Endodermal cell (in vitro differentiated cells): ENCODE measurements around the gene AGBL3. TPM values are rescaled to one million over a fixed set of nuclear protein-coding genes. Genes with fewer than 3 reads are reported as not detected.

Experiments used
- DNase-seq: peaks from one replicate; pipeline ENCODE4 v3.0.0-alpha.2; 2017
- H3K27ac ChIP-seq: 2 replicates; pipeline ENCODE4 v1.5.1; 2013; ENCODE audit warnings: mild to moderate bottlenecking, low read depth, low read length, moderate library complexity
- H3K27me3 ChIP-seq: 2 replicates; pipeline ENCODE4 v1.6.1; 2013; ENCODE audit warnings: mild to moderate bottlenecking, low read length, moderate library complexity; ENCODE audit not compliant: insufficient read depth, control insufficient read depth, poor library complexity, severe bottlenecking
- H3K36me3 ChIP-seq: 2 replicates; pipeline ENCODE4 v1.7.0; 2013; ENCODE audit warnings: mild to moderate bottlenecking, low read length, moderate library complexity; ENCODE audit not compliant: control insufficient read depth, insufficient read depth
- H3K4me1 ChIP-seq: one replicate; pipeline ENCODE4 v1.7.0; 2013; ENCODE audit warnings: low read length; ENCODE audit not compliant: control insufficient read depth, insufficient read depth
- H3K4me3 ChIP-seq: 2 replicates; pipeline ENCODE4 v1.5.1; 2013; ENCODE audit warnings: mild to moderate bottlenecking, low read length, moderate library complexity
- H3K9ac ChIP-seq: 2 replicates; pipeline ENCODE4 v1.6.1; 2013; ENCODE audit warnings: mild to moderate bottlenecking, low read length, moderate library complexity; ENCODE audit not compliant: poor library complexity, severe bottlenecking; ENCODE audit errors: extremely low read depth
- H3K9me3 ChIP-seq: 2 replicates; pipeline ENCODE4 v1.6.1; 2013; ENCODE audit warnings: mild to moderate bottlenecking, low read length, moderate library complexity; ENCODE audit not compliant: control insufficient read depth
- H3K27ac Mint-ChIP-seq: 2 replicates; pipeline ENCODE4 v1.8.0; 2020; ENCODE audit warnings: mixed read lengths
- H3K27me3 Mint-ChIP-seq: 2 replicates; pipeline ENCODE4 v1.8.0; 2021; ENCODE audit warnings: mild to moderate bottlenecking, mixed read lengths; ENCODE audit not compliant: insufficient read depth
- H3K36me3 Mint-ChIP-seq: 2 replicates; pipeline ENCODE4 v1.8.0; 2020; ENCODE audit warnings: low read depth, mixed read lengths
- H3K4me1 Mint-ChIP-seq: 2 replicates; pipeline ENCODE4 v1.8.0; 2020; ENCODE audit warnings: mixed read lengths
- H3K4me3 Mint-ChIP-seq: 2 replicates; pipeline ENCODE4 v1.8.0; 2020; ENCODE audit warnings: mild to moderate bottlenecking, moderate library complexity, mixed read lengths
- H3K9me3 Mint-ChIP-seq: 2 replicates; pipeline ENCODE4 v1.8.0; 2020; ENCODE audit warnings: mild to moderate bottlenecking, mixed read lengths
- WGBS, 2 experiments: methylation state at CpG; one replicate each; pipeline versions ENCODE4 v1.1.5 to v1.1.7; 2013; ENCODE audit warnings: missing lambda C conversion rate in 2 of 2, mixed read lengths in 1 of 2; ENCODE audit not compliant: insufficient coverage in 1 of 2, insufficient read length in 1 of 2; 5-methylcytosine and 5-hydroxymethylcytosine counted together
- total RNA-seq, 2 donors: library from RNA; stranded (reverse); fragmentation: NEBNext Ultra II Directional in 1 of 2; extraction: Animal tissue kit (Norgen Biotek cat#: 25700) in 1 of 2; gene quantifications; 2 replicates in 1 of 2; 3 replicates in 1 of 2; pipeline ENCODE4 v1.2.1, GENCODE V29; 2021
- TF ChIP-seq, protein P1 (sequence below): fragments of 200-600 bp; sonication (generic); conservative IDR thresholded peaks from 2 replicates; pipeline ENCODE4 v1.5.0; 2021; ENCODE audit warnings: antibody characterized with exemption, mild to moderate bottlenecking

AGBL3 gene
- total RNA-seq, 2 donors from 2014 or later, result 2.6 to 5.0 TPM

DNA sequence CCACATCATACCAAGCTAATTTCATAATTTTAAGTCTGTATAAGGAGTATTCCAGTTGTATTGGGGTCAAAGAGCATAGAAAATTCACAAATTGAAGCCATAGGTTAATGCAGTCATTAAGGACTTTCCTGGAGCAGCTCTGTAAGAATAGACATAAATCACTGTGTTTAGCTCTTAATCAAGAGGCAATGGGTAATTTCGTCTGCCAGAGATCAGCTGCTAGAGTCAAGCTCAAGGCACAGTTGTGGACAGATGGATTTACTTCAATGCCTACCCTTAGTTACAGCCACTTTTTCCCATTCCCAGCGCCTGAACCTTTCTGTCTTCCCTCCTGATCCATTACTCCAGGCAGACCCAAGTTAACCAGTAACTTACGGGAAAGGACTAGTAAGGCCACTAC, 40.6 kb upstream of the AGBL3 start:
- Histone ChIP-seq H3K27ac (no peak overlapping the region), H3K9me3 (no peaks in the 10 kb centered on the region), H3K27me3 (no peaks in the 10 kb centered on the region), H3K9ac (no peak overlapping the region), H3K4me1 (peaks cover 10% of the 10 kb centered on the region), H3K36me3 (peaks cover 55% of the 10 kb centered on the region), H3K4me3 (no peak overlapping the region)
- WGBS, 2 experiments, result 92 to 100% methylated on average over 2 to 3 of the region's 3 CpGs
- Mint-ChIP-seq H3K4me3 (no peak overlapping the region), H3K9me3 (no peaks in the 10 kb centered on the region), H3K27ac (no peak overlapping the region), H3K4me1 (peaks cover 25% of the 10 kb centered on the region), H3K36me3 (peaks cover 48% of the 10 kb centered on the region), H3K27me3 (no peaks in the 10 kb centered on the region)
- TF ChIP-seq, protein P1, sequence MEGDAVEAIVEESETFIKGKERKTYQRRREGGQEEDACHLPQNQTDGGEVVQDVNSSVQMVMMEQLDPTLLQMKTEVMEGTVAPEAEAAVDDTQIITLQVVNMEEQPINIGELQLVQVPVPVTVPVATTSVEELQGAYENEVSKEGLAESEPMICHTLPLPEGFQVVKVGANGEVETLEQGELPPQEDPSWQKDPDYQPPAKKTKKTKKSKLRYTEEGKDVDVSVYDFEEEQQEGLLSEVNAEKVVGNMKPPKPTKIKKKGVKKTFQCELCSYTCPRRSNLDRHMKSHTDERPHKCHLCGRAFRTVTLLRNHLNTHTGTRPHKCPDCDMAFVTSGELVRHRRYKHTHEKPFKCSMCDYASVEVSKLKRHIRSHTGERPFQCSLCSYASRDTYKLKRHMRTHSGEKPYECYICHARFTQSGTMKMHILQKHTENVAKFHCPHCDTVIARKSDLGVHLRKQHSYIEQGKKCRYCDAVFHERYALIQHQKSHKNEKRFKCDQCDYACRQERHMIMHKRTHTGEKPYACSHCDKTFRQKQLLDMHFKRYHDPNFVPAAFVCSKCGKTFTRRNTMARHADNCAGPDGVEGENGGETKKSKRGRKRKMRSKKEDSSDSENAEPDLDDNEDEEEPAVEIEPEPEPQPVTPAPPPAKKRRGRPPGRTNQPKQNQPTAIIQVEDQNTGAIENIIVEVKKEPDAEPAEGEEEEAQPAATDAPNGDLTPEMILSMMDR, result no peak
- no peak for DNase-seq

DNA sequence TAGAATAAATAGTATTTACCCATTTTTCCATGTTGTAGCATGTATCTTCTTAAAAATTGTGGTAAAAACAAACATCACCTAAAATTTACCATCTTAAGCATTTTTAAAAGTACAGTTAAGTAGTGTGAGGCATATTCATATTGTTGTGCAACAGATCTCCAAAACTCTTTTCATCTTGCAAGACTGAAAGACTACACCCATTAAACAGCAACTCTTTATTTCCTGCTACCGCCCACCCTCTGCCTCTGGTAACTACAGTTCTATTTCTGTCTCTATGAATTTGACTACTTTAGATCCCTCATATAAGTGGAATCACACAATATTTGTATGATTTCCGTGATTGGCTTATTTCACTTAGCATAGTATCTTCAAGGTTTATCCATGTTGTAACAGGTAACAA, 40.0 kb upstream of the AGBL3 start:
- Mint-ChIP-seq H3K4me1 (peaks cover 19% of the 10 kb centered on the region), H3K27me3 (no peaks in the 10 kb centered on the region), H3K4me3 (no peak overlapping the region), H3K36me3 (peaks cover 52% of the 10 kb centered on the region), H3K27ac (no peak overlapping the region), H3K9me3 (no peaks in the 10 kb centered on the region)
- TF ChIP-seq, protein P1, result no peak
- Histone ChIP-seq H3K27me3 (no peaks in the 10 kb centered on the region), H3K27ac (no peak overlapping the region), H3K4me3 (no peak overlapping the region), H3K4me1 (peaks cover 9% of the 10 kb centered on the region), H3K9ac (no peak overlapping the region), H3K9me3 (no peaks in the 10 kb centered on the region), H3K36me3 (peaks cover 60% of the 10 kb centered on the region)
- WGBS, 2 experiments, result 92 to 94% methylated on average over 2 of the region's 2 CpGs
- DNase-seq, result no peak

DNA sequence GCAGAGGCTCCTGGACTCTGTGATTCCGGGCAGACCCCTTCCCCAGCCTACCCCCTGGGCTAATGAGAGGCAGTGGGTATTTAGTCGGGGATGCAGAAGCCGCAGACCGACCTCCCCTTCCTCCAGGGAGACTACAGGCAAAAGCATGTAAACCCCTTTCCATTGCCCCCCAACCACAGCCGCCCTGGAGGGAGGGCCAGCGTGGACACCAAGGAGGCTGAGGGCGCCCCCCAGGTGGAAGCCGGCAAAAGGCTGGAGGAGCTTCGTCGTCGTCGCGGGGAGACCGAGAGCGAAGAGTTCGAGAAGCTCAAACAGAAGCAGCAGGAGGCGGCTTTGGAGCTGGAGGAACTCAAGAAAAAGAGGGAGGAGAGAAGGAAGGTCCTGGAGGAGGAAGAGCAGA, 39.0 kb upstream of the AGBL3 start:
- Histone ChIP-seq H3K27ac (no peak overlapping the region), H3K4me1 (no peaks in the 10 kb centered on the region), H3K27me3 (no peaks in the 10 kb centered on the region), H3K9ac (no peak overlapping the region), H3K9me3 (no peaks in the 10 kb centered on the region), H3K4me3 (no peak overlapping the region), H3K36me3 (peaks cover 71% of the 10 kb centered on the region)
- no peak for DNase-seq
- no peak overlapping the region for H3K27ac Mint-ChIP-seq
- H3K36me3 Mint-ChIP-seq, result peaks cover 60% of the 10 kb centered on the region
- H3K27me3 Mint-ChIP-seq, result no peaks in the 10 kb centered on the region
- peaks cover 9% of the 10 kb centered on the region for H3K4me1 Mint-ChIP-seq
- no peaks in the 10 kb centered on the region for H3K9me3 Mint-ChIP-seq
- 97 to 98% methylated on average over 6 to 17 of the region's 17 CpGs for WGBS, 2 experiments
- H3K4me3 Mint-ChIP-seq, result no peak overlapping the region
- TF ChIP-seq, protein P1, result no peak
